ENCODE measurements around the gene METTL24.
"Not testable (repeated sequence)": the region's sequence is repeated elsewhere in the genome, so short reads cannot be mapped to it uniquely, and the experiment has no call there.

The METTL24 gene

GRCh38 chr6:110307368-110307767, 50.8 kb downstream of the METTL24 start:
- no peak for TF ChIP-seq CTCF (IDR thresholded peaks at IDR 0.05; ENCODE audit: low read depth, low read length, missing control alignments)
- no peak for DNase-seq (ENCODE audit: low read depth)
- H3K4me3 ChIP-seq (ENCODE audit: low read depth, low read length) = no peak overlapping the region

- not testable (repeated sequence) for DNase-seq (ENCODE audit: low read depth)
Observed at GRCh38 chr6:110305832-110306231, 52.3 kb downstream of the METTL24 start.

GRCh38 chr6:110303692-110304091, 54.5 kb downstream of the METTL24 start:
- not testable (repeated sequence) for H3K4me3 ChIP-seq (ENCODE audit: low read depth, low read length); DNase-seq (ENCODE audit: low read depth)

More at GRCh38 chr6:110305832-110306231, 52.3 kb downstream of the METTL24 start:
- H3K4me3 ChIP-seq (ENCODE audit: low read depth, low read length) = not testable (repeated sequence)

- no peak overlapping the region for H3K4me3 ChIP-seq (ENCODE audit: low read depth, low read length)
- no peak for TF ChIP-seq CTCF (IDR thresholded peaks at IDR 0.05; ENCODE audit: low read depth, low read length, missing control alignments)
- DNase-seq (ENCODE audit: low read depth) = no peak
Observed at GRCh38 chr6:110298916-110299315, 59.2 kb downstream of the METTL24 start.

- DNase-seq (ENCODE audit: low read depth) = no peak
- TF ChIP-seq CTCF (IDR thresholded peaks at IDR 0.05; ENCODE audit: low read depth, low read length, missing control alignments) = no peak
- H3K4me3 ChIP-seq (ENCODE audit: low read depth, low read length) = no peak overlapping the region
Observed at GRCh38 chr6:110298411-110298810, 59.7 kb downstream of the METTL24 start.

- TF ChIP-seq CTCF (IDR thresholded peaks at IDR 0.05; ENCODE audit: low read depth, low read length, missing control alignments) = no peak
- H3K4me3 ChIP-seq (ENCODE audit: low read depth, low read length) = no peak overlapping the region
- no peak for DNase-seq (ENCODE audit: low read depth)
Observed at GRCh38 chr6:110296241-110297025, 61.7 kb downstream of the METTL24 start.

- TF ChIP-seq CTCF (IDR thresholded peaks at IDR 0.05; ENCODE audit: low read depth, low read length, missing control alignments) = no peak
- no peak for DNase-seq (ENCODE audit: low read depth)
- H3K4me3 ChIP-seq (ENCODE audit: low read depth, low read length) = no peak overlapping the region
Observed at GRCh38 chr6:110295451-110296165, 62.5 kb downstream of the METTL24 start.

Measured in GM12864 (cell line).